Spleen (tissue), 7 donors: Measurements from ENCODE around the gene NMRK2.

Experiments
- POLR2AphosphoS5 ChIP-seq, 3 donors: sonication (generic); formaldehyde crosslinking; IDR thresholded peaks; one replicate each; pipeline ENCODE4 v1.5.1; 2017; ENCODE audit warnings: antibody characterized with exemption in 3 of 3
- TF ChIP-seq, protein P1 (sequence below), 11 experiments: fragments of 200-600 bp in 7 of 11; fragments of 450-650 bp in 4 of 11; sonication (generic) in 4 of 11; IDR thresholded peaks in 8 of 11; conservative IDR thresholded peaks in 3 of 11; 1 replicate in 7 of 11; 2 replicates in 4 of 11; pipeline versions ENCODE4 v1.4.0 to v1.8.0; 2016 to 2021; ENCODE audit warnings: antibody characterized with exemption in 11 of 11, inconsistent platforms in 4 of 11, mild to moderate bottlenecking in 1 of 11
- donor health status: DM: no; HTN: no; CAD: no; lungs with moderate emphysema.
- donor health status: DM: no; HTN: no; CAD: no.
- donor health status: DM: no; HTN: no; CAD: no.

DNA sequence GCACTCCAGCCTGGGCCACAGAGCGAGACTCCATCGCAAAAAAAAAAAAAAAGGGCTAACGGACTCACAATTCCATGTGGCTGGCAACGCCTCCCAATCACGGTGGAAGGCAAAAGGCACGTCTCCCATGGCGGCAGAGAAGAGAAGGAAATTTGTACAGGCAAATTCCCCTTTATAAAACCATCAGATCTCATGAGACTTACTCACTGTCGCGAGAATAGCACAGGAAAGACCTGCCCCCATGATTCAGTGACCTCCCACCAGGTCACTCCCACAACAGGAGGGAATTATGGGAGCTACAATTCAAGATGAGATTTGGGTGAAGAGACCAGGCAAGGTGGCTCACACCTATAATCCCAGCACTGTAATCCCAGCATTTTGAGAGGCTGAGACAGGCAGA lies 18.7 kb upstream of the NMRK2 start:
- TF ChIP-seq POLR2AphosphoS5 (IDR thresholded peaks at IDR 0.05), result no peak
- TF ChIP-seq, protein P1, sequence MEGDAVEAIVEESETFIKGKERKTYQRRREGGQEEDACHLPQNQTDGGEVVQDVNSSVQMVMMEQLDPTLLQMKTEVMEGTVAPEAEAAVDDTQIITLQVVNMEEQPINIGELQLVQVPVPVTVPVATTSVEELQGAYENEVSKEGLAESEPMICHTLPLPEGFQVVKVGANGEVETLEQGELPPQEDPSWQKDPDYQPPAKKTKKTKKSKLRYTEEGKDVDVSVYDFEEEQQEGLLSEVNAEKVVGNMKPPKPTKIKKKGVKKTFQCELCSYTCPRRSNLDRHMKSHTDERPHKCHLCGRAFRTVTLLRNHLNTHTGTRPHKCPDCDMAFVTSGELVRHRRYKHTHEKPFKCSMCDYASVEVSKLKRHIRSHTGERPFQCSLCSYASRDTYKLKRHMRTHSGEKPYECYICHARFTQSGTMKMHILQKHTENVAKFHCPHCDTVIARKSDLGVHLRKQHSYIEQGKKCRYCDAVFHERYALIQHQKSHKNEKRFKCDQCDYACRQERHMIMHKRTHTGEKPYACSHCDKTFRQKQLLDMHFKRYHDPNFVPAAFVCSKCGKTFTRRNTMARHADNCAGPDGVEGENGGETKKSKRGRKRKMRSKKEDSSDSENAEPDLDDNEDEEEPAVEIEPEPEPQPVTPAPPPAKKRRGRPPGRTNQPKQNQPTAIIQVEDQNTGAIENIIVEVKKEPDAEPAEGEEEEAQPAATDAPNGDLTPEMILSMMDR (IDR thresholded peaks at IDR 0.05 in 8 of 11, conservative IDR thresholded peaks at IDR 0.05 in 3 of 11), result no peak
